HEK293 (cell line): ENCODE measurements around the gene MBD1.
A peak's percentile ranks its signal among the peaks of the same experiment; 100 is the strongest.

ENCODE experiments used
- KLF10 ChIP-seq: fragments of 450-650 bp; IDR thresholded peaks from 2 replicates; pipeline ENCODE4 v1.5.1; 2018; ENCODE audit warnings: missing biosample characterization, mild to moderate bottlenecking, missing genetic modification characterization
- KLF16 ChIP-seq: fragments of 450-650 bp; formaldehyde crosslinking; IDR thresholded peaks from 2 replicates; pipeline ENCODE4 v1.5.1; 2017; ENCODE audit warnings: missing biosample characterization, missing genetic modification characterization
- TCF7L2 ChIP-seq: IDR thresholded peaks from 2 replicates; pipeline ENCODE4 v1.6.1; 2011; ENCODE audit warnings: low read depth, mild to moderate bottlenecking, inconsistent platforms, low read length, moderate library complexity, borderline replicate concordance
- ZEB2 ChIP-seq: fragments of 450-650 bp; formaldehyde crosslinking; IDR thresholded peaks from 2 replicates; pipeline ENCODE4 v1.5.1; 2016; ENCODE audit warnings: missing biosample characterization, missing genetic modification characterization
- ZFP69B ChIP-seq: fragments of 450-650 bp; formaldehyde crosslinking; IDR thresholded peaks from 2 replicates; pipeline ENCODE4 v1.5.1; 2016; ENCODE audit warnings: missing biosample characterization, missing genetic modification characterization
- ZIC2 ChIP-seq: fragments of 450-650 bp; formaldehyde crosslinking; IDR thresholded peaks from 2 replicates; pipeline ENCODE4 v1.5.1; 2016; ENCODE audit warnings: missing biosample characterization, missing genetic modification characterization
- ZNF121 ChIP-seq: fragments of 450-650 bp; formaldehyde crosslinking; IDR thresholded peaks from 2 replicates; pipeline ENCODE4 v1.5.1; 2016; ENCODE audit warnings: missing biosample characterization, missing genetic modification characterization
- ZNF132 ChIP-seq: fragments of 450-650 bp; formaldehyde crosslinking; IDR thresholded peaks from 2 replicates; pipeline ENCODE4 v1.5.1; 2017; ENCODE audit warnings: missing biosample characterization, missing genetic modification characterization, borderline replicate concordance
- ZNF133 ChIP-seq: fragments of 450-650 bp; formaldehyde crosslinking; IDR thresholded peaks from 2 replicates; pipeline ENCODE4 v1.5.1; 2016; ENCODE audit warnings: missing biosample characterization, missing genetic modification characterization
- ZNF548 ChIP-seq: fragments of 450-650 bp; formaldehyde crosslinking; IDR thresholded peaks from 2 replicates; pipeline ENCODE4 v1.5.1; 2016; ENCODE audit warnings: missing biosample characterization, missing genetic modification characterization
- ZNF549 ChIP-seq: fragments of 450-650 bp; IDR thresholded peaks from 2 replicates; pipeline ENCODE4 v1.5.1; 2018; ENCODE audit warnings: missing biosample characterization, missing genetic modification characterization, mild to moderate bottlenecking, inconsistent platforms, moderate library complexity
- ZNF560 ChIP-seq: fragments of 450-650 bp; formaldehyde crosslinking; IDR thresholded peaks from 2 replicates; pipeline ENCODE4 v1.5.1; 2017; ENCODE audit warnings: missing biosample characterization, missing genetic modification characterization, borderline replicate concordance
- ZSCAN16 ChIP-seq: fragments of 450-650 bp; formaldehyde crosslinking; IDR thresholded peaks from 2 replicates; pipeline ENCODE4 v1.5.1; 2016; ENCODE audit warnings: missing biosample characterization, missing genetic modification characterization
- TF ChIP-seq, protein P1 (sequence below): fragments of 450-650 bp; formaldehyde crosslinking; IDR thresholded peaks from 2 replicates; pipeline ENCODE4 v1.5.1; 2016; ENCODE audit warnings: missing biosample characterization, missing genetic modification characterization, low read depth
- TF ChIP-seq, protein P2 (sequence below): fragments of 450-650 bp; IDR thresholded peaks from 2 replicates; pipeline ENCODE4 v1.5.1; 2018; ENCODE audit warnings: missing biosample characterization, missing genetic modification characterization
- TF ChIP-seq, protein P3 (sequence below): fragments of 450-650 bp; formaldehyde crosslinking; IDR thresholded peaks from 2 replicates; pipeline ENCODE4 v1.5.1; 2016; ENCODE audit warnings: missing biosample characterization, missing genetic modification characterization
- TF ChIP-seq, protein P4 (sequence below): fragments of 450-650 bp; formaldehyde crosslinking; IDR thresholded peaks from 2 replicates; pipeline ENCODE4 v1.5.1; 2016; ENCODE audit warnings: missing biosample characterization, missing genetic modification characterization, borderline replicate concordance
- TF ChIP-seq, protein P5 (sequence below): fragments of 450-650 bp; formaldehyde crosslinking; IDR thresholded peaks from 2 replicates; pipeline ENCODE4 v1.5.1; 2016; ENCODE audit warnings: missing biosample characterization, missing genetic modification characterization
- TF ChIP-seq, protein P6 (sequence below): fragments of 450-650 bp; formaldehyde crosslinking; IDR thresholded peaks from 2 replicates; pipeline ENCODE4 v1.5.1; 2016; ENCODE audit warnings: missing biosample characterization, missing genetic modification characterization
- TF ChIP-seq, protein P7 (sequence below): fragments of 450-650 bp; formaldehyde crosslinking; IDR thresholded peaks from 2 replicates; pipeline ENCODE4 v1.5.1; 2017; ENCODE audit warnings: missing biosample characterization, missing genetic modification characterization

Gene MBD1

DNA sequence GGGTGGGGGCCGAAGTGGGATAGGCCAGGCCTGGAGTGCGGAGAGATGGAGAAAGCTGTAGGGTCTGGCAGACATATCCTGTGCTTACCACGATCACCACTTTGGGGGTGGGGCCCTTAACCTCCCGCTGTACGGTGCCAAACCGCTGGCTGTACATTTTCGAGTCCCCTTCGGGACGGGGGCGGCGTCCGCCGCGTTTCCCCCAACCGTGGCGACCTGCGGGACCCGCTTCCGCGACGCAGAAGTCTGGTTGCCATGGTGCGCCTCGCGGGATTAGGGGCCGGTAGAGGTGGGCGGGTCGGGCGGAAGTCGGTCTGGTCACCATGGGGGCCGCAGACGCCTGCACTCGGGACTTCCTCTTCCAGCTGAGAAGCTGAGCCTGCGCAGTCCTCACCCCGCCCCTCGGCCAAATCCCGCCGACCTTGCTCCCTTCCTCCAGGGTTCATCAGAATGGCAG is 15.0 kb downstream of the MBD1 start, which contains the start of gene CFAP53 (continued):
- TF ChIP-seq, protein P1, sequence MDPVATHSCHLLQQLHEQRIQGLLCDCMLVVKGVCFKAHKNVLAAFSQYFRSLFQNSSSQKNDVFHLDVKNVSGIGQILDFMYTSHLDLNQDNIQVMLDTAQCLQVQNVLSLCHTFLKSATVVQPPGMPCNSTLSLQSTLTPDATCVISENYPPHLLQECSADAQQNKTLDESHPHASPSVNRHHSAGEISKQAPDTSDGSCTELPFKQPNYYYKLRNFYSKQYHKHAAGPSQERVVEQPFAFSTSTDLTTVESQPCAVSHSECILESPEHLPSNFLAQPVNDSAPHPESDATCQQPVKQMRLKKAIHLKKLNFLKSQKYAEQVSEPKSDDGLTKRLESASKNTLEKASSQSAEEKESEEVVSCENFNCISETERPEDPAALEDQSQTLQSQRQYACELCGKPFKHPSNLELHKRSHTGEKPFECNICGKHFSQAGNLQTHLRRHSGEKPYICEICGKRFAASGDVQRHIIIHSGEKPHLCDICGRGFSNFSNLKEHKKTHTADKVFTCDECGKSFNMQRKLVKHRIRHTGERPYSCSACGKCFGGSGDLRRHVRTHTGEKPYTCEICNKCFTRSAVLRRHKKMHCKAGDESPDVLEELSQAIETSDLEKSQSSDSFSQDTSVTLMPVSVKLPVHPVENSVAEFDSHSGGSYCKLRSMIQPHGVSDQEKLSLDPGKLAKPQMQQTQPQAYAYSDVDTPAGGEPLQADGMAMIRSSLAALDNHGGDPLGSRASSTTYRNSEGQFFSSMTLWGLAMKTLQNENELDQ, result no peak
- no peak for TF ChIP-seq ZNF549 (tag by site-specific recombination)
- peak; percentile 94 for TF ChIP-seq KLF16 (tag by site-specific recombination)
- no peak for TF ChIP-seq TCF7L2
- TF ChIP-seq, protein P2, sequence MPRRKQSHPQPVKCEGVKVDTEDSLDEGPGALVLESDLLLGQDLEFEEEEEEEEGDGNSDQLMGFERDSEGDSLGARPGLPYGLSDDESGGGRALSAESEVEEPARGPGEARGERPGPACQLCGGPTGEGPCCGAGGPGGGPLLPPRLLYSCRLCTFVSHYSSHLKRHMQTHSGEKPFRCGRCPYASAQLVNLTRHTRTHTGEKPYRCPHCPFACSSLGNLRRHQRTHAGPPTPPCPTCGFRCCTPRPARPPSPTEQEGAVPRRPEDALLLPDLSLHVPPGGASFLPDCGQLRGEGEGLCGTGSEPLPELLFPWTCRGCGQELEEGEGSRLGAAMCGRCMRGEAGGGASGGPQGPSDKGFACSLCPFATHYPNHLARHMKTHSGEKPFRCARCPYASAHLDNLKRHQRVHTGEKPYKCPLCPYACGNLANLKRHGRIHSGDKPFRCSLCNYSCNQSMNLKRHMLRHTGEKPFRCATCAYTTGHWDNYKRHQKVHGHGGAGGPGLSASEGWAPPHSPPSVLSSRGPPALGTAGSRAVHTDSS (tag by site-specific recombination), result no peak
- TF ChIP-seq, protein P3, sequence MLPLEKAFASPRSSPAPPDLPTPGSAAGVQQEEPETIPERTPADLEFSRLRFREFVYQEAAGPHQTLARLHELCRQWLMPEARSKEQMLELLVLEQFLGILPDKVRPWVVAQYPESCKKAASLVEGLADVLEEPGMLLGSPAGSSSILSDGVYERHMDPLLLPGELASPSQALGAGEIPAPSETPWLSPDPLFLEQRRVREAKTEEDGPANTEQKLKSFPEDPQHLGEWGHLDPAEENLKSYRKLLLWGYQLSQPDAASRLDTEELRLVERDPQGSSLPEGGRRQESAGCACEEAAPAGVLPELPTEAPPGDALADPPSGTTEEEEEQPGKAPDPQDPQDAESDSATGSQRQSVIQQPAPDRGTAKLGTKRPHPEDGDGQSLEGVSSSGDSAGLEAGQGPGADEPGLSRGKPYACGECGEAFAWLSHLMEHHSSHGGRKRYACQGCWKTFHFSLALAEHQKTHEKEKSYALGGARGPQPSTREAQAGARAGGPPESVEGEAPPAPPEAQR, result no peak
- TF ChIP-seq, protein P4, sequence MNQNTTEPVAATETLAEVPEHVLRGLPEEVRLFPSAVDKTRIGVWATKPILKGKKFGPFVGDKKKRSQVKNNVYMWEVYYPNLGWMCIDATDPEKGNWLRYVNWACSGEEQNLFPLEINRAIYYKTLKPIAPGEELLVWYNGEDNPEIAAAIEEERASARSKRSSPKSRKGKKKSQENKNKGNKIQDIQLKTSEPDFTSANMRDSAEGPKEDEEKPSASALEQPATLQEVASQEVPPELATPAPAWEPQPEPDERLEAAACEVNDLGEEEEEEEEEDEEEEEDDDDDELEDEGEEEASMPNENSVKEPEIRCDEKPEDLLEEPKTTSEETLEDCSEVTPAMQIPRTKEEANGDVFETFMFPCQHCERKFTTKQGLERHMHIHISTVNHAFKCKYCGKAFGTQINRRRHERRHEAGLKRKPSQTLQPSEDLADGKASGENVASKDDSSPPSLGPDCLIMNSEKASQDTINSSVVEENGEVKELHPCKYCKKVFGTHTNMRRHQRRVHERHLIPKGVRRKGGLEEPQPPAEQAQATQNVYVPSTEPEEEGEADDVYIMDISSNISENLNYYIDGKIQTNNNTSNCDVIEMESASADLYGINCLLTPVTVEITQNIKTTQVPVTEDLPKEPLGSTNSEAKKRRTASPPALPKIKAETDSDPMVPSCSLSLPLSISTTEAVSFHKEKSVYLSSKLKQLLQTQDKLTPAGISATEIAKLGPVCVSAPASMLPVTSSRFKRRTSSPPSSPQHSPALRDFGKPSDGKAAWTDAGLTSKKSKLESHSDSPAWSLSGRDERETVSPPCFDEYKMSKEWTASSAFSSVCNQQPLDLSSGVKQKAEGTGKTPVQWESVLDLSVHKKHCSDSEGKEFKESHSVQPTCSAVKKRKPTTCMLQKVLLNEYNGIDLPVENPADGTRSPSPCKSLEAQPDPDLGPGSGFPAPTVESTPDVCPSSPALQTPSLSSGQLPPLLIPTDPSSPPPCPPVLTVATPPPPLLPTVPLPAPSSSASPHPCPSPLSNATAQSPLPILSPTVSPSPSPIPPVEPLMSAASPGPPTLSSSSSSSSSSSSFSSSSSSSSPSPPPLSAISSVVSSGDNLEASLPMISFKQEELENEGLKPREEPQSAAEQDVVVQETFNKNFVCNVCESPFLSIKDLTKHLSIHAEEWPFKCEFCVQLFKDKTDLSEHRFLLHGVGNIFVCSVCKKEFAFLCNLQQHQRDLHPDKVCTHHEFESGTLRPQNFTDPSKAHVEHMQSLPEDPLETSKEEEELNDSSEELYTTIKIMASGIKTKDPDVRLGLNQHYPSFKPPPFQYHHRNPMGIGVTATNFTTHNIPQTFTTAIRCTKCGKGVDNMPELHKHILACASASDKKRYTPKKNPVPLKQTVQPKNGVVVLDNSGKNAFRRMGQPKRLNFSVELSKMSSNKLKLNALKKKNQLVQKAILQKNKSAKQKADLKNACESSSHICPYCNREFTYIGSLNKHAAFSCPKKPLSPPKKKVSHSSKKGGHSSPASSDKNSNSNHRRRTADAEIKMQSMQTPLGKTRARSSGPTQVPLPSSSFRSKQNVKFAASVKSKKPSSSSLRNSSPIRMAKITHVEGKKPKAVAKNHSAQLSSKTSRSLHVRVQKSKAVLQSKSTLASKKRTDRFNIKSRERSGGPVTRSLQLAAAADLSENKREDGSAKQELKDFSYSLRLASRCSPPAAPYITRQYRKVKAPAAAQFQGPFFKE (tag by site-specific recombination), result no peak
- TF ChIP-seq ZSCAN16, result no peak
- TF ChIP-seq ZNF133 (tag by site-specific recombination), result no peak
- no peak for TF ChIP-seq ZNF132 (tag by site-specific recombination)
- TF ChIP-seq, protein P5, sequence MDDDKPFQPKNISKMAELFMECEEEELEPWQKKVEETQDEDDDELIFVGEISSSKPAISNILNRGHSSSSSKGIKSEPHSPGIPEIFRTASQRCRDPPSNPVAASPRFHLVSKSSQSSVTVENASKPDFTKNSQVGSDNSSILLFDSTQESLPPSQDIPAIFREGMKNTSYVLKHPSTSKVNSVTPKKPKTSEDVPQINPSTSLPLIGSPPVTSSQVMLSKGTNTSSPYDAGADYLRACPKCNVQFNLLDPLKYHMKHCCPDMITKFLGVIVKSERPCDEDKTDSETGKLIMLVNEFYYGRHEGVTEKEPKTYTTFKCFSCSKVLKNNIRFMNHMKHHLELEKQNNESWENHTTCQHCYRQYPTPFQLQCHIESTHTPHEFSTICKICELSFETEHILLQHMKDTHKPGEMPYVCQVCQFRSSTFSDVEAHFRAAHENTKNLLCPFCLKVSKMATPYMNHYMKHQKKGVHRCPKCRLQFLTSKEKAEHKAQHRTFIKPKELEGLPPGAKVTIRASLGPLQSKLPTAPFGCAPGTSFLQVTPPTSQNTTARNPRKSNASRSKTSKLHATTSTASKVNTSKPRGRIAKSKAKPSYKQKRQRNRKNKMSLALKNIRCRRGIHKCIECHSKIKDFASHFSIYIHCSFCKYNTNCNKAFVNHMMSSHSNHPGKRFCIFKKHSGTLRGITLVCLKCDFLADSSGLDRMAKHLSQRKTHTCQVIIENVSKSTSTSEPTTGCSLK, result no peak
- TF ChIP-seq ZIC2 (tag by site-specific recombination), result peak; percentile 39; the same call in 1 of the 2 replicates
- TF ChIP-seq, protein P6, sequence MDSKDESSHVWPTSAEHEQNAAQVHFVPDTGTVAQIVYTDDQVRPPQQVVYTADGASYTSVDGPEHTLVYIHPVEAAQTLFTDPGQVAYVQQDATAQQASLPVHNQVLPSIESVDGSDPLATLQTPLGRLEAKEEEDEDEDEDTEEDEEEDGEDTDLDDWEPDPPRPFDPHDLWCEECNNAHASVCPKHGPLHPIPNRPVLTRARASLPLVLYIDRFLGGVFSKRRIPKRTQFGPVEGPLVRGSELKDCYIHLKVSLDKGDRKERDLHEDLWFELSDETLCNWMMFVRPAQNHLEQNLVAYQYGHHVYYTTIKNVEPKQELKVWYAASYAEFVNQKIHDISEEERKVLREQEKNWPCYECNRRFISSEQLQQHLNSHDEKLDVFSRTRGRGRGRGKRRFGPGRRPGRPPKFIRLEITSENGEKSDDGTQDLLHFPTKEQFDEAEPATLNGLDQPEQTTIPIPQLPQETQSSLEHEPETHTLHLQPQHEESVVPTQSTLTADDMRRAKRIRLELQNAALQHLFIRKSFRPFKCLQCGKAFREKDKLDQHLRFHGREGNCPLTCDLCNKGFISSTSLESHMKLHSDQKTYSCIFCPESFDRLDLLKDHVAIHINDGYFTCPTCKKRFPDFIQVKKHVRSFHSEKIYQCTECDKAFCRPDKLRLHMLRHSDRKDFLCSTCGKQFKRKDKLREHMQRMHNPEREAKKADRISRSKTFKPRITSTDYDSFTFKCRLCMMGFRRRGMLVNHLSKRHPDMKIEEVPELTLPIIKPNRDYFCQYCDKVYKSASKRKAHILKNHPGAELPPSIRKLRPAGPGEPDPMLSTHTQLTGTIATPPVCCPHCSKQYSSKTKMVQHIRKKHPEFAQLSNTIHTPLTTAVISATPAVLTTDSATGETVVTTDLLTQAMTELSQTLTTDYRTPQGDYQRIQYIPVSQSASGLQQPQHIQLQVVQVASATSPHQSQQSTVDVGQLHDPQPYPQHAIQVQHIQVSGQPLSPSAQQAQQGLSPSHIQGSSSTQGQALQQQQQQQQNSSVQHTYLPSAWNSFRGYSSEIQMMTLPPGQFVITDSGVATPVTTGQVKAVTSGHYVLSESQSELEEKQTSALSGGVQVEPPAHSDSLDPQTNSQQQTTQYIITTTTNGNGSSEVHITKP (tag by site-specific recombination), result peak; percentile 55
- 0 out of 2 replicates have a peak, but pooled peaks have one; percentile 33 for TF ChIP-seq ZEB2
- TF ChIP-seq, protein P7, sequence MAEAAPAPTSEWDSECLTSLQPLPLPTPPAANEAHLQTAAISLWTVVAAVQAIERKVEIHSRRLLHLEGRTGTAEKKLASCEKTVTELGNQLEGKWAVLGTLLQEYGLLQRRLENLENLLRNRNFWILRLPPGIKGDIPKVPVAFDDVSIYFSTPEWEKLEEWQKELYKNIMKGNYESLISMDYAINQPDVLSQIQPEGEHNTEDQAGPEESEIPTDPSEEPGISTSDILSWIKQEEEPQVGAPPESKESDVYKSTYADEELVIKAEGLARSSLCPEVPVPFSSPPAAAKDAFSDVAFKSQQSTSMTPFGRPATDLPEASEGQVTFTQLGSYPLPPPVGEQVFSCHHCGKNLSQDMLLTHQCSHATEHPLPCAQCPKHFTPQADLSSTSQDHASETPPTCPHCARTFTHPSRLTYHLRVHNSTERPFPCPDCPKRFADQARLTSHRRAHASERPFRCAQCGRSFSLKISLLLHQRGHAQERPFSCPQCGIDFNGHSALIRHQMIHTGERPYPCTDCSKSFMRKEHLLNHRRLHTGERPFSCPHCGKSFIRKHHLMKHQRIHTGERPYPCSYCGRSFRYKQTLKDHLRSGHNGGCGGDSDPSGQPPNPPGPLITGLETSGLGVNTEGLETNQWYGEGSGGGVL, result no peak
- TF ChIP-seq ZNF121 (tag by site-specific recombination), result no peak
- no peak; the same call in 1 of the 2 replicates for TF ChIP-seq KLF10 (tag by site-specific recombination)
- TF ChIP-seq ZFP69B (tag by site-specific recombination), result 0 out of 2 replicates have a peak, but pooled peaks have one; percentile 40
- TF ChIP-seq ZNF560 (tag by site-specific recombination), result no peak
- TF ChIP-seq ZNF548, result no peak
